ENCODE results near the gene HTRA3.

The HTRA3 gene

GRCh38 chr4:8278421-8279287 is 9.1 kb downstream of the HTRA3 start:
- DNase-seq = no peak

- DNase-seq = no peak
Measured at GRCh38 chr4:8279321-8280157, 10.0 kb downstream of the HTRA3 start.

- DNase-seq = no peak
Measured at GRCh38 chr4:8280158-8280875, 10.8 kb downstream of the HTRA3 start.

- DNase-seq = no peak
Measured at GRCh38 chr4:8280876-8281440, 11.4 kb downstream of the HTRA3 start.

- DNase-seq = no peak
Measured at GRCh38 chr4:8281519-8282133, 12.1 kb downstream of the HTRA3 start.

- DNase-seq = no peak
Measured at GRCh38 chr4:8282134-8282641, 12.6 kb downstream of the HTRA3 start.

GRCh38 chr4:8282742-8283141 is 13.2 kb downstream of the HTRA3 start:
- DNase-seq = no peak

- DNase-seq = no peak
Measured at GRCh38 chr4:8283161-8283560, 13.6 kb downstream of the HTRA3 start.

GRCh38 chr4:8283631-8284121 is 14.1 kb downstream of the HTRA3 start:
- no peak for DNase-seq

GRCh38 chr4:8284391-8284790 is 14.8 kb downstream of the HTRA3 start:
- DNase-seq = no peak

GRCh38 chr4:8285143-8285975 is 15.8 kb downstream of the HTRA3 start:
- DNase-seq = no peak

- DNase-seq = no peak
Measured at GRCh38 chr4:8285976-8286718, 16.6 kb downstream of the HTRA3 start.

- DNase-seq = no peak
Measured at GRCh38 chr4:8286719-8287342, 17.3 kb downstream of the HTRA3 start.

- DNase-seq = no peak
Measured at GRCh38 chr4:8287343-8288280, 18.1 kb downstream of the HTRA3 start.

- DNase-seq = no peak
Measured at GRCh38 chr4:8289151-8289750, 19.7 kb downstream of the HTRA3 start.

GRCh38 chr4:8289956-8290700 is 20.6 kb downstream of the HTRA3 start:
- DNase-seq = no peak

Measured in nucleus accumbens (tissue), 56 donors.